Esophagus squamous epithelium (tissue), 5 donors: Measurements from ENCODE around the gene ATXN7L3. TPM values are rescaled to one million over a fixed set of nuclear protein-coding genes. Genes with fewer than 3 reads are reported as not detected.

ENCODE experiments used
- DNase-seq: peaks from one replicate; lab custom pipeline; 2025; lab: John Stamatoyannopoulos, UW
- H3K27ac ChIP-seq, 4 donors: fragments of 200-600 bp; sonication (generic); one replicate each; pipeline ENCODE4 v1.5.1; 2016 to 2019; ENCODE audit warnings: mild to moderate bottlenecking in 1 of 4
- H3K27me3 ChIP-seq, 4 donors: fragments of 200-600 bp; sonication (generic); 1 replicate in 3 of 4; 2 replicates in 1 of 4; pipeline versions ENCODE4 v1.5.1 to v1.6.0; 2017 to 2021; ENCODE audit warnings: antibody characterized with exemption in 1 of 4
- H3K36me3 ChIP-seq, 3 donors: fragments of 200-600 bp; sonication (generic); one replicate each; pipeline ENCODE4 v1.5.1; 2016 to 2019
- H3K4me1 ChIP-seq, 3 donors: fragments of 200-600 bp; sonication (generic); one replicate each; pipeline ENCODE4 v1.5.1; 2017 to 2019
- H3K4me3 ChIP-seq, 4 donors: fragments of 200-600 bp; sonication (generic); 1 replicate in 3 of 4; 2 replicates in 1 of 4; pipeline ENCODE4 v1.5.1; 2016 to 2019; ENCODE audit warnings: mild to moderate bottlenecking in 2 of 4, moderate library complexity in 1 of 4
- H3K9me3 ChIP-seq, 3 donors: fragments of 200-600 bp; sonication (generic); one replicate each; pipeline ENCODE4 v1.5.1; 2016 to 2019
- POLR2A ChIP-seq, 4 donors: fragments of 450-650 bp; IDR thresholded peaks; one replicate each; pipeline ENCODE4 v1.6.1; 2017; ENCODE audit warnings: antibody characterized with exemption in 4 of 4, mild to moderate bottlenecking in 4 of 4, moderate library complexity in 3 of 4
- WGBS, 2 donors: methylation state at CpG; one replicate each; pipeline ENCODE4 v1.1.5; 2018; 5-methylcytosine and 5-hydroxymethylcytosine counted together
- intact Hi-C: fragments of 100-400 bp; cut with DNase I; formaldehyde crosslinking; loops from one replicate; pipeline ENCODE4 v1.15.0; 2022
- total RNA-seq, 4 donors: library from RNA; depleted of rRNA; stranded (reverse); fragments of >200 nt; gene quantifications; one replicate each; pipeline ENCODE4 v1.1.0, GENCODE V29; 2016
- TF ChIP-seq, protein P1 (sequence below), 6 experiments: fragments of 450-650 bp in 4 of 6; fragments of 200-600 bp in 2 of 6; sonication (generic) in 2 of 6; IDR thresholded peaks; one replicate each; pipeline ENCODE4 v1.5.1; 2016 to 2019; ENCODE audit warnings: antibody characterized with exemption in 6 of 6, mild to moderate bottlenecking in 4 of 6, moderate library complexity in 4 of 6
- donor health status: DM: yes; HTN: yes; CAD: no.

Gene ATXN7L3
- total RNA-seq, 4 donors from 2014 or later, result 37.7 to 47.3 (median 44.0) TPM

DNA sequence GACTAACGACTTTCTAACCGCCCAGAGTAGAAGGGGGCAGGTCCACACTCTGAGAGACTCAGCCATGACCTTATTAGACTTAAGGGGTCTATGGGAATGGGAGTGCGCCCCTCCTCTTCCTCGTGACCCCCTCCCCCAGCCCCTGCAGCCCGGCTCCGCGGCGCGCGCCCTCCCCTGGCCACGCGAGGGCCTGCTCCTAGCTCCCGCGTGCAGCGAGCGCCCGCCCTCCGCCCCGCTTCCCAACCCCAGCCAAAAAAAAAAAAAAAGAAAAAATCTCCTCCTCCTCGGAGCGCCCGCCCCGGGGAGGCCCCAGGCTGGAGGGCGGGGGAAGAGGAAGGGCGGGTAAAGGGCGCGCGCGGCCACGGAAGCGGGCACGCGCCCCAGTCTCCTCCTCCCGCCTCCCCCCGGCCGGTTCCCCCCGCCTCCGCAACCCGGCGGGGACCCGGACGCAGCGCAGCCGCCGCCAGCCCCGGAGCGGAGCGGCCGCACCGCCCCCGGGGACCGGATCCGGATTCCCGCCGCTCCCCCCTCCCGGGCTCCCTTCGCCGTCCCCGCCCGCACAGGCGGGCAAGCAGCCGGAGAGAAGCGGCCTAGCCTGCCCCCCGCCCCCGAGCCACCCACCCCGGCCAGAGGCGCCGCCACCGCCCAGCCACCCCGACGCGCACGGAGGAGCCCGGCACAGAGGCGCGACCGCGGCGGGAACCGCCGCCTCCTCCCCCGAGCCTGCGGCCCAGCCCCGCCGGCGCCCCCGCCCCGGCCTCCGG lies 18.8 kb upstream of the ATXN7L3 start:
- H3K27ac ChIP-seq, result peak overlapping the region; percentile 97 to 100 (median 99)
- peak overlapping the region; percentile 92 to 99 (median 99) for H3K4me3 ChIP-seq
- WGBS, 2 donors, result 0% methylated on average over 5 to 9 of the region's 89 CpGs
- peaks cover 20 to 42% (median 27%) of the 10 kb centered on the region in 3 donors for H3K36me3 ChIP-seq
- H3K9me3 ChIP-seq, result no peaks in the 10 kb centered on the region
- DNase-seq, result peak; percentile 27
- H3K27me3 ChIP-seq, result no peaks in the 10 kb centered on the region
- peaks cover 28 to 49% (median 28%) of the 10 kb centered on the region in 3 donors for H3K4me1 ChIP-seq
- intact Hi-C loops, result no loop called here
- TF ChIP-seq, protein P1, sequence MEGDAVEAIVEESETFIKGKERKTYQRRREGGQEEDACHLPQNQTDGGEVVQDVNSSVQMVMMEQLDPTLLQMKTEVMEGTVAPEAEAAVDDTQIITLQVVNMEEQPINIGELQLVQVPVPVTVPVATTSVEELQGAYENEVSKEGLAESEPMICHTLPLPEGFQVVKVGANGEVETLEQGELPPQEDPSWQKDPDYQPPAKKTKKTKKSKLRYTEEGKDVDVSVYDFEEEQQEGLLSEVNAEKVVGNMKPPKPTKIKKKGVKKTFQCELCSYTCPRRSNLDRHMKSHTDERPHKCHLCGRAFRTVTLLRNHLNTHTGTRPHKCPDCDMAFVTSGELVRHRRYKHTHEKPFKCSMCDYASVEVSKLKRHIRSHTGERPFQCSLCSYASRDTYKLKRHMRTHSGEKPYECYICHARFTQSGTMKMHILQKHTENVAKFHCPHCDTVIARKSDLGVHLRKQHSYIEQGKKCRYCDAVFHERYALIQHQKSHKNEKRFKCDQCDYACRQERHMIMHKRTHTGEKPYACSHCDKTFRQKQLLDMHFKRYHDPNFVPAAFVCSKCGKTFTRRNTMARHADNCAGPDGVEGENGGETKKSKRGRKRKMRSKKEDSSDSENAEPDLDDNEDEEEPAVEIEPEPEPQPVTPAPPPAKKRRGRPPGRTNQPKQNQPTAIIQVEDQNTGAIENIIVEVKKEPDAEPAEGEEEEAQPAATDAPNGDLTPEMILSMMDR (IDR thresholded peaks at IDR 0.05), result peak; percentile 29 to 65 (median 52)
- TF ChIP-seq POLR2A (IDR thresholded peaks at IDR 0.05), result peak in 2 of 4 donors; percentile 36 to 77

DNA sequence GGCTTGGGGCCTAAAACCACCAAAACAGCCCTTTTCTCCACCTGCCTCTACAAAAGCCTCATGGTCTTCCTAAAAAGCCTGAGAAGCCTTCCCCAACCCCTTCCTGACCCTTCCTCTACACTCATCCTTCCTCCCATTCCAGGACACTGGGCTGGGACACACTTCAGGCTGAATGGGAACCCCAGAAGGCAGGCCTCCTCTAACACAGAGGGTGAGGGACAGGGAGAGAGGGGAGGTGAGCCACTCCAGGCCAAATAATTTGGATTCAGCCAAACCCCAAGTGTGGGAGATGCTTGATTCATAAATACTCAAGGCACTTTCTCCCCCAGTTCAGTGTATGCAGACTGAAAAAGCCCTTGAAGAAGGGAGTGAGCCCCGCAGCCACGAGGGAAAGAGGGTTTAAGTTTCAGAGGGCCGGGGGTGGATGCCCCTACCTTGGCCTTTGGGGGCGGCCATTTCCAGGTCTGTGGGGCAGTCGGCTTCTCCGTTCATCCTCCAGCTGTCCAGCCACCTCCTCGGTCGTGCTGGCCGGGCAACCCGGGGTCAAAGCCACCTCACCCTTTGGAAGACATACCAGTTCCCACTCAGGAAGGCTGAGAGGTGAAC lies 18.2 kb upstream of the ATXN7L3 start:
- DNase-seq, result no peak
- Histone ChIP-seq H3K36me3 (peaks cover 26 to 49% (median 27%) of the 10 kb centered on the region in 3 donors), H3K27me3 (no peaks in the 10 kb centered on the region), H3K4me3 (peak overlapping the region; percentile 92 to 99 (median 99)), H3K9me3 (no peaks in the 10 kb centered on the region), H3K4me1 (peaks cover 22 to 46% (median 26%) of the 10 kb centered on the region in 3 donors), H3K27ac (peak overlapping the region; percentile 97 to 100 (median 99))
- 0 to 3% methylated on average over 3 to 6 of the region's 10 CpGs for WGBS, 2 donors
- TF ChIP-seq POLR2A (IDR thresholded peaks at IDR 0.05), result no peak
- TF ChIP-seq, protein P1 (IDR thresholded peaks at IDR 0.05), result no peak
- intact Hi-C loops, result no loop called here

DNA sequence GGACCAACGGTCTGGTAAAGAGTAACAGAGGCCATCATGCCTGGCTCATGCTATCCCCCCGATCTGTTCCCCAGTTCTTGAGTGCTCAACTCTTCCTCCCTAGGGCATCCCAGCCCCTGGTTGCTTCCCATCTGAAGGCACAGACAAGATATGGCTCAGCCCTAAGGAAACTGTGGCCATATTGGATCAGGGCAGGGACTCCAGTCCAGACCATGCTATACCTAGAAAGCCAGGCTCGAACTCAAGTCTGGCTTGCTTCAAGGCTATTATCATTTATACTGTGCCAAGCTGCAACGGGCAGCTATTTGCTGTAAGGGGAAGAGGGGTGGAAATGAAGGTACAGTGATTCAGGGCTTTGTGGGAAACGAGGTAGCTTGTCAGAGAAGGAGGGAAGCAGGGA lies 17.0 kb upstream of the ATXN7L3 start:
- TF ChIP-seq, protein P1 (IDR thresholded peaks at IDR 0.05), result no peak
- no peak for TF ChIP-seq POLR2A (IDR thresholded peaks at IDR 0.05)
- intact Hi-C loops, result no loop called here
- peaks cover 16 to 44% (median 18%) of the 10 kb centered on the region in 3 donors for H3K4me1 ChIP-seq
- 53 to 60% methylated on average over 4 to 5 of the region's 5 CpGs for WGBS, 2 donors
- no peak overlapping the region for H3K4me3 ChIP-seq
- H3K9me3 ChIP-seq, result no peaks in the 10 kb centered on the region
- H3K27ac ChIP-seq, result peak overlapping the region in 1 of 4 donors; percentile 100
- H3K27me3 ChIP-seq, result no peaks in the 10 kb centered on the region
- no peak for DNase-seq
- H3K36me3 ChIP-seq, result peaks cover 27 to 61% (median 28%) of the 10 kb centered on the region in 3 donors

DNA sequence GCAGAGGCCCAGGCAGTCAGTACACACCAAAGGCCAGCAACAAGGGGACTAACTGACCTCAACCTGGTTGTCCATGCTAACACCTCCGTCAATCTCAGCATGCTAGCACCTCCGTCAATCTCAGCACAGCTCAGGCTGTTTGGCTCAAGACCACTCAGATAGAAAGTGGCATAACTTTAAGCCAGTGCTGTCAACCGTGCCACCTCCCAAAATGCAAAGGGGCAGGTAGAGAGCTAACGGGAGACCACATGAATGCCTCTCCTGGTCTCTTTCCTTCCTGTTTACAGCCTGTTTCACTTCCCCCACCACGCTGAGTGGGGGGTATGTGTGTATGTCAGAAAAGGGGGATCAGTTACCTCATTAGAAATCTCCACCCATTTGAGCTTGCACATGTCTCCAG lies 16.5 kb upstream of the ATXN7L3 start:
- TF ChIP-seq POLR2A (IDR thresholded peaks at IDR 0.05), result no peak
- TF ChIP-seq, protein P1 (IDR thresholded peaks at IDR 0.05), result no peak
- no peak for DNase-seq
- intact Hi-C loops, result no loop called here
- 65 to 72% methylated on average over 5 of the region's 5 CpGs for WGBS, 2 donors
- H3K4me1 ChIP-seq, result peaks cover 16 to 47% (median 20%) of the 10 kb centered on the region in 3 donors
- H3K36me3 ChIP-seq, result peaks cover 27 to 66% (median 33%) of the 10 kb centered on the region in 3 donors
- H3K9me3 ChIP-seq, result no peaks in the 10 kb centered on the region
- peak overlapping the region in 1 of 4 donors; percentile 100 for H3K27ac ChIP-seq
- H3K27me3 ChIP-seq, result no peaks in the 10 kb centered on the region
- no peak overlapping the region for H3K4me3 ChIP-seq

DNA sequence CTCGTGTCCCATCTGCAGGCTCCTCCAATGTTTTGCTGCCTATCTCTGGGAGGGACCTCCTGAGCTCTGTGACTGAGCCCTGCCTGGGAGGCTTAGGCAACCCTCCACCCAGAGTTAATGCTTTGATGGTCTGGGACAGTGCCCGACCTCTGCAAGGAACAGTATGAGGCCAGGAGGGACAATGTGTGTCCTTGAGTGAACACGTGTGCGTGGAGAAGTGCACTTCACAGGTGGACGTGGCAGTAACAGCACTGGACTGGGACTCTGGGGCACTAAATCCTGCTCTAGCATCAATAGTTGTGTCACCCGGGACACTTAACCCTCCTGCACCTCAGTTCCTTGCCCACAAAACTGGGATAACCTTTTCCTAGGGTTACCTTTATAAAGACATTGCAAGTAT lies 15.2 kb upstream of the ATXN7L3 start:
- intact Hi-C loops, result loop anchor here (5.0 kb wide), 1 partner anchor 107 kb away; the partner anchor contains the start of gene SLC25A39
- Histone ChIP-seq H3K4me1 (peaks cover 26 to 59% (median 29%) of the 10 kb centered on the region in 3 donors), H3K27me3 (no peaks in the 10 kb centered on the region), H3K27ac (no peak overlapping the region), H3K4me3 (no peak overlapping the region), H3K9me3 (no peaks in the 10 kb centered on the region), H3K36me3 (peaks cover 27 to 79% (median 39%) of the 10 kb centered on the region in 3 donors)
- WGBS, 2 donors, result 79 to 100% methylated on average over 2 to 4 of the region's 6 CpGs
- TF ChIP-seq, protein P1 (IDR thresholded peaks at IDR 0.05), result no peak
- no peak for TF ChIP-seq POLR2A (IDR thresholded peaks at IDR 0.05)
- no peak for DNase-seq
